ENCODE measurements around the gene TLE1.

GRCh38 chr9:81558091-81558830, 131.1 kb downstream of the TLE1 start:
- TF ChIP-seq POLR2A (IDR thresholded peaks at IDR 0.05), result no peak
- TF ChIP-seq CTCF (IDR thresholded peaks at IDR 0.05), result no peak
- TF ChIP-seq POLR2AphosphoS5 (IDR thresholded peaks at IDR 0.05; ENCODE audit: insufficient read depth in 1 of 2, low read depth in 1 of 2), result peak in 1 of 2 donors; percentile 42
